ENCODE data around the gene PRLH. TPM values are rescaled to one million over a fixed set of nuclear protein-coding genes. Genes with fewer than 3 reads are reported as not detected.

The PRLH gene
- total and polyA plus RNA-seq, 2 donors (not counting 3 experiments of a cell fraction or from before 2014, with no cell fraction given): not detected

- Histone ChIP-seq H3K4me2 (ENCODE audit: insufficient read depth, low read length) (no peak overlapping the region), H3K27ac (ENCODE audit: insufficient read depth, low read depth, low read length) (no peak overlapping the region), H2AFZ (ENCODE audit: low read depth, low read length) (no peak overlapping the region), H3K36me3 (ENCODE audit: control insufficient read depth in 2 of 2, extremely low read depth in 1 of 2, insufficient read depth in 2 of 2, low read length in 2 of 2) (no peaks in the 10 kb centered on the region), H3K9me1 (replicated peaks; ENCODE audit: control insufficient read depth, extremely low read depth, insufficient read depth, low read length) (no peaks in the 10 kb centered on the region), H3K9me3 (replicated peaks; ENCODE audit: control insufficient read depth, insufficient read depth, low read length) (no peaks in the 10 kb centered on the region), H3K4me1 (ENCODE audit: control insufficient read depth, extremely low read depth, insufficient read depth, low read length) (no peaks in the 10 kb centered on the region), H3K27me3 (ENCODE audit: control insufficient read depth in 2 of 2, insufficient read depth in 2 of 2, low read length in 2 of 2) (no peaks in the 10 kb centered on the region), H3K79me2 (ENCODE audit: control insufficient read depth, insufficient read depth, low read length) (no peaks in the 10 kb centered on the region), H3K4me3 (replicated peaks in 1 of 3; ENCODE audit: insufficient read depth in 1 of 3, low read depth in 1 of 3, low read length in 3 of 3) (no peak overlapping the region), H4K20me1 (replicated peaks; ENCODE audit: control insufficient read depth, extremely low read depth, insufficient read depth, low read length) (no peaks in the 10 kb centered on the region), H3K9ac (replicated peaks; ENCODE audit: extremely low read depth, insufficient read depth, low read length) (no peak overlapping the region)
- intact Hi-C loops (cut with micrococcal nuclease) (no loop called here), dilution Hi-C loops (cut with MboI; ENCODE audit: extremely low pct_ligation_motif_present, low sequenced_read_pairs) (no loop called here)
- ChIA-PET CTCF (interaction anchor here (1.4 to 3.4 kb wide), 2 partner anchors 29 to 30 kb away, joined by 5 to 15 read pairs; no protein-coding TSS in a partner anchor), POLR2A (no interaction called here)
- BruUV-seq (replicated peaks): no TSS peak
- FAIRE-seq: no peak
- no peak for DNase-seq (ENCODE audit: low read depth, low spot score)
- TF ChIP-seq POLR2A (IDR thresholded peaks at IDR 0.05; ENCODE audit: low read depth, low read length) (no peak), GATA2 (IDR thresholded peaks at IDR 0.05; ENCODE audit: insufficient read depth, insufficient read length, low read depth, low read length) (no peak), JUN (IDR thresholded peaks at IDR 0.05; ENCODE audit: borderline replicate concordance, insufficient read depth, insufficient read length, low read depth) (no peak), POLR2AphosphoS5 (IDR thresholded peaks at IDR 0.05; ENCODE audit: insufficient read depth, low read depth, low read length) (no peak), MYC (IDR thresholded peaks at IDR 0.05; ENCODE audit: low read depth, low read length) (no peak), EZH2 (IDR thresholded peaks at IDR 0.05; ENCODE audit: borderline replicate concordance, low read depth, low read length, severe bottlenecking) (no peak), FOS (IDR thresholded peaks at IDR 0.05; ENCODE audit: borderline replicate concordance, insufficient read depth, low read length) (no peak)
- TF ChIP-seq, protein P1, sequence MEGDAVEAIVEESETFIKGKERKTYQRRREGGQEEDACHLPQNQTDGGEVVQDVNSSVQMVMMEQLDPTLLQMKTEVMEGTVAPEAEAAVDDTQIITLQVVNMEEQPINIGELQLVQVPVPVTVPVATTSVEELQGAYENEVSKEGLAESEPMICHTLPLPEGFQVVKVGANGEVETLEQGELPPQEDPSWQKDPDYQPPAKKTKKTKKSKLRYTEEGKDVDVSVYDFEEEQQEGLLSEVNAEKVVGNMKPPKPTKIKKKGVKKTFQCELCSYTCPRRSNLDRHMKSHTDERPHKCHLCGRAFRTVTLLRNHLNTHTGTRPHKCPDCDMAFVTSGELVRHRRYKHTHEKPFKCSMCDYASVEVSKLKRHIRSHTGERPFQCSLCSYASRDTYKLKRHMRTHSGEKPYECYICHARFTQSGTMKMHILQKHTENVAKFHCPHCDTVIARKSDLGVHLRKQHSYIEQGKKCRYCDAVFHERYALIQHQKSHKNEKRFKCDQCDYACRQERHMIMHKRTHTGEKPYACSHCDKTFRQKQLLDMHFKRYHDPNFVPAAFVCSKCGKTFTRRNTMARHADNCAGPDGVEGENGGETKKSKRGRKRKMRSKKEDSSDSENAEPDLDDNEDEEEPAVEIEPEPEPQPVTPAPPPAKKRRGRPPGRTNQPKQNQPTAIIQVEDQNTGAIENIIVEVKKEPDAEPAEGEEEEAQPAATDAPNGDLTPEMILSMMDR (IDR thresholded peaks at IDR 0.05; ENCODE audit: extremely low read depth in 1 of 2, insufficient read depth in 1 of 2, low read depth in 1 of 2, low read length in 2 of 2): no peak
- TF ChIP-seq, protein P2, sequence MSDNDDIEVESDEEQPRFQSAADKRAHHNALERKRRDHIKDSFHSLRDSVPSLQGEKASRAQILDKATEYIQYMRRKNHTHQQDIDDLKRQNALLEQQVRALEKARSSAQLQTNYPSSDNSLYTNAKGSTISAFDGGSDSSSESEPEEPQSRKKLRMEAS (IDR thresholded peaks at IDR 0.05; ENCODE audit: insufficient read depth, insufficient read length): no peak
Measured at GRCh38 chr2:237542001-237542704, 24.2 kb upstream of the PRLH start.

All from endothelial cell of umbilical vein (primary cell).